Ishikawa (cell line): Measurements from ENCODE around the gene PDE6H.

Source experiments
- CEBPB ChIP-seq: IDR thresholded peaks from 2 replicates; pipeline ENCODE4 v1.6.1; 2012
- CREB1 ChIP-seq: IDR thresholded peaks from 2 replicates; pipeline ENCODE4 v1.6.1; 2012; ENCODE audit warnings: low read depth
- EGR1 ChIP-seq: IDR thresholded peaks from 2 replicates; pipeline ENCODE4 v1.6.1; 2012
- EP300 ChIP-seq: IDR thresholded peaks from 2 replicates; pipeline ENCODE4 v1.6.1; 2012; ENCODE audit warnings: borderline replicate concordance
- FOXM1 ChIP-seq: IDR thresholded peaks from 2 replicates; pipeline ENCODE4 v1.6.1; 2012; ENCODE audit warnings: low read depth, borderline replicate concordance
- MAX ChIP-seq: IDR thresholded peaks from 2 replicates; pipeline ENCODE4 v1.6.1; 2012
- NFIC ChIP-seq: IDR thresholded peaks from 2 replicates; pipeline ENCODE4 v1.6.1; 2012
- RAD21 ChIP-seq: IDR thresholded peaks from 2 replicates; pipeline ENCODE4 v1.6.1; 2012; ENCODE audit warnings: low read depth
- REST ChIP-seq: IDR thresholded peaks from 2 replicates; pipeline ENCODE4 v1.6.1; 2012; ENCODE audit warnings: low read depth, mild to moderate bottlenecking
- TAF1 ChIP-seq: IDR thresholded peaks from 2 replicates; pipeline ENCODE4 v1.6.1; 2012; ENCODE audit warnings: low read depth, mild to moderate bottlenecking
- TCF12 ChIP-seq: IDR thresholded peaks from 2 replicates; pipeline ENCODE4 v1.6.1; 2012; ENCODE audit warnings: low read depth
- TEAD4 ChIP-seq: IDR thresholded peaks from 2 replicates; pipeline ENCODE4 v1.6.1; 2012
- USF1 ChIP-seq: IDR thresholded peaks from 2 replicates; pipeline ENCODE4 v1.6.1; 2012
- YY1 ChIP-seq: IDR thresholded peaks from 2 replicates; pipeline ENCODE4 v1.6.1; 2012; ENCODE audit warnings: low read depth
- ZBTB7A ChIP-seq: IDR thresholded peaks from 2 replicates; pipeline ENCODE4 v1.6.1; 2012; ENCODE audit warnings: low read depth

PDE6H gene

GRCh38 chr12:14935031-14935430 is 37.8 kb upstream of the PDE6H start:
- no peak for TF ChIP-seq NFIC
- no peak for TF ChIP-seq YY1
- TF ChIP-seq CREB1: no peak
- no peak for TF ChIP-seq CEBPB
- no peak for TF ChIP-seq TAF1
- no peak for TF ChIP-seq RAD21
- TF ChIP-seq TEAD4: 0 out of 2 replicates have a peak, but pooled peaks have one; percentile 14
- no peak for TF ChIP-seq FOXM1

GRCh38 chr12:14936224-14936861 is 36.5 kb upstream of the PDE6H start:
- TF ChIP-seq RAD21 (peak; percentile 14; the same call in 1 of the 2 replicates), ZBTB7A (no peak), EP300 (no peak)

- no peak for TF ChIP-seq REST
- no peak for TF ChIP-seq USF1
- no peak for TF ChIP-seq EP300
- TF ChIP-seq YY1: no peak
- no peak for TF ChIP-seq TCF12
- no peak for TF ChIP-seq TEAD4
- TF ChIP-seq NFIC: no peak
- no peak for TF ChIP-seq RAD21
- no peak for TF ChIP-seq ZBTB7A
- no peak for TF ChIP-seq EGR1
- TF ChIP-seq CREB1: no peak
- no peak for TF ChIP-seq MAX
- TF ChIP-seq FOXM1: no peak
- TF ChIP-seq CEBPB: no peak
- TF ChIP-seq TAF1: no peak
Measured at GRCh38 chr12:14937014-14937413, 35.8 kb upstream of the PDE6H start.

GRCh38 chr12:14937689-14938088 is 35.2 kb upstream of the PDE6H start:
- TF ChIP-seq TAF1 (no peak), USF1 (no peak), TEAD4 (no peak), RAD21 (0 out of 2 replicates have a peak, but pooled peaks have one; percentile 27), EP300 (no peak), REST (no peak)

GRCh38 chr12:14938301-14938700 is 34.5 kb upstream of the PDE6H start, which contains the start of gene ERP27:
ERP27 (minus strand) TSS chr12:14938537; CDS start chr12:14938508, 29 bp downstream.
- TF ChIP-seq ZBTB7A (no peak), NFIC (no peak), CREB1 (no peak), EP300 (no peak), MAX (no peak)

GRCh38 chr12:14941369-14941768 is 31.5 kb upstream of the PDE6H start:
- TF ChIP-seq MAX (no peak), RAD21 (no peak), TCF12 (no peak), EGR1 (no peak), TAF1 (no peak), ZBTB7A (no peak), REST (no peak), NFIC (no peak), USF1 (no peak), CEBPB (no peak), CREB1 (no peak), TEAD4 (no peak), EP300 (no peak), FOXM1 (no peak), YY1 (no peak)
